Measurements from ENCODE around the gene SYNPR.

- TF ChIP-seq CTCF (IDR thresholded peaks at IDR 0.05; ENCODE audit: insufficient read depth, low read depth, low read length): peak; percentile 69
- no peak for TF ChIP-seq EZH2 (IDR thresholded peaks at IDR 0.05; ENCODE audit: insufficient read depth, low read length)
These were observed 49.4 kb upstream of the SYNPR start for GRCh38 chr3:63228677-63229076.
